AG09309 (cell line): ENCODE data around the gene FXYD4.

Experiments
- DNase-seq: peaks from one replicate; pipeline ENCODE4 v3.0.0-alpha.2; 2010; ENCODE audit warnings: low read depth
- H3K4me3 ChIP-seq: 2 replicates; pipeline ENCODE4 v1.5.1; 2011; ENCODE audit warnings: mild to moderate bottlenecking, low read depth, low read length, moderate library complexity; ENCODE audit not compliant: control insufficient read depth
- TF ChIP-seq, protein P1 (sequence below): IDR thresholded peaks from 2 replicates; pipeline ENCODE4 v1.5.1; 2011; ENCODE audit warnings: mild to moderate bottlenecking, low read depth, low read length, inconsistent platforms; ENCODE audit not compliant: insufficient read depth, control insufficient read depth; ENCODE audit errors: missing control alignments

Gene FXYD4

DNA sequence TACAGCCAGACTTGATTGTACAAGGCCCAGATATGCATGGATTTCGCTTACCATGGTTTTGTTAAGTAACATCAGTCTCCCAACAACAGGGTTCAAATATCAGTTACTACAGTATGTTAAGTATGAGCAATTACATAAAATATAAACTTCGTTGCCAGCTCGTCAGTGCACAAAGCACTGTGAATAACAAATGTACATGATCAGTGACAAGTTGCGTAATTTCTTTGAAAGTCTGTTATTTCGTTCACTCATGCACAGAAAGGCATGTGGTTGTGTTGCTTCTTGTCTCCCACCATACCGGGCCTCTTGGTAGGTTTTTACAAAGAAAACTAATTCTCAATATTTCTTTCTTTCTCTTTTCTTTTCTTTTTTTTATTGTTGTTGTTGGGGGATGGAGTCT, 53.0 kb downstream of the FXYD4 start:
- no peak overlapping the region for H3K4me3 ChIP-seq
- TF ChIP-seq, protein P1, sequence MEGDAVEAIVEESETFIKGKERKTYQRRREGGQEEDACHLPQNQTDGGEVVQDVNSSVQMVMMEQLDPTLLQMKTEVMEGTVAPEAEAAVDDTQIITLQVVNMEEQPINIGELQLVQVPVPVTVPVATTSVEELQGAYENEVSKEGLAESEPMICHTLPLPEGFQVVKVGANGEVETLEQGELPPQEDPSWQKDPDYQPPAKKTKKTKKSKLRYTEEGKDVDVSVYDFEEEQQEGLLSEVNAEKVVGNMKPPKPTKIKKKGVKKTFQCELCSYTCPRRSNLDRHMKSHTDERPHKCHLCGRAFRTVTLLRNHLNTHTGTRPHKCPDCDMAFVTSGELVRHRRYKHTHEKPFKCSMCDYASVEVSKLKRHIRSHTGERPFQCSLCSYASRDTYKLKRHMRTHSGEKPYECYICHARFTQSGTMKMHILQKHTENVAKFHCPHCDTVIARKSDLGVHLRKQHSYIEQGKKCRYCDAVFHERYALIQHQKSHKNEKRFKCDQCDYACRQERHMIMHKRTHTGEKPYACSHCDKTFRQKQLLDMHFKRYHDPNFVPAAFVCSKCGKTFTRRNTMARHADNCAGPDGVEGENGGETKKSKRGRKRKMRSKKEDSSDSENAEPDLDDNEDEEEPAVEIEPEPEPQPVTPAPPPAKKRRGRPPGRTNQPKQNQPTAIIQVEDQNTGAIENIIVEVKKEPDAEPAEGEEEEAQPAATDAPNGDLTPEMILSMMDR: no peak
- DNase-seq: no peak
